ENCODE data around the gene DOCK9. TPM values are rescaled to one million over a fixed set of nuclear protein-coding genes. Genes with fewer than 3 reads are reported as not detected.

The DOCK9 gene
- total RNA-seq, 1 donor from 2014 or later: 56.3 TPM

DNA sequence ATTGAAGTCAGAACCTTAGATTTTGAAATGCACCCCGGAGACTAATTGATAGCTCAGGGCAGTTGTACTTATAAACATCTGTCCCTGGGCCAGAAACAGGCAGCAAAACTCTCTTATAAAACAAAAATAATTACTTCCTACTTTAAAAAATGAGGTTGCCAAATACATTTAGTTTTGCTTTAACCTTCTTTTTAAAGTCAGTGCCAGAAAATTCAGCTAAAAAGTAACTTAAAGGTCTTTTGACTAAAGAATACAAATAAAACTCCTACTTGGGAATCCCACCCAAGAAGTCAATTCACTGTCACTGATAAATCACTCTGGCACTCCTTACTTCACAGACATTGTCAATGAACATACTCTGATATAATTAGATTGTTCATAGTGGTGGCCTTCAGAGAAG is 60.7 kb downstream of the DOCK9 start:
- Histone ChIP-seq H4K20me1 (ENCODE audit: insufficient read depth, low read length) (no peaks in the 10 kb centered on the region), H3K36me3 (ENCODE audit: insufficient read depth, low read length) (no peaks in the 10 kb centered on the region), H3K79me2 (ENCODE audit: insufficient read depth, low read length) (no peaks in the 10 kb centered on the region), H3K9ac (ENCODE audit: low read length) (no peak overlapping the region), H3K27ac (ENCODE audit: low read depth, low read length) (no peak overlapping the region), H3K27me3 (ENCODE audit: insufficient read depth, low read length) (no peaks in the 10 kb centered on the region), H2AFZ (ENCODE audit: low read depth, low read length) (no peak overlapping the region), H3K4me2 (ENCODE audit: low read length) (no peak overlapping the region), H3K9me3 (ENCODE audit: insufficient read depth, low read depth, low read length) (no peaks in the 10 kb centered on the region), H3K4me1 (ENCODE audit: insufficient read depth, low read length) (no peaks in the 10 kb centered on the region), H3K4me3 (ENCODE audit: insufficient read depth, low read depth, low read length) (no peak overlapping the region)
- TF ChIP-seq EZH2 (IDR thresholded peaks at IDR 0.05; ENCODE audit: insufficient read depth, low read length): no peak
- TF ChIP-seq, protein P1, sequence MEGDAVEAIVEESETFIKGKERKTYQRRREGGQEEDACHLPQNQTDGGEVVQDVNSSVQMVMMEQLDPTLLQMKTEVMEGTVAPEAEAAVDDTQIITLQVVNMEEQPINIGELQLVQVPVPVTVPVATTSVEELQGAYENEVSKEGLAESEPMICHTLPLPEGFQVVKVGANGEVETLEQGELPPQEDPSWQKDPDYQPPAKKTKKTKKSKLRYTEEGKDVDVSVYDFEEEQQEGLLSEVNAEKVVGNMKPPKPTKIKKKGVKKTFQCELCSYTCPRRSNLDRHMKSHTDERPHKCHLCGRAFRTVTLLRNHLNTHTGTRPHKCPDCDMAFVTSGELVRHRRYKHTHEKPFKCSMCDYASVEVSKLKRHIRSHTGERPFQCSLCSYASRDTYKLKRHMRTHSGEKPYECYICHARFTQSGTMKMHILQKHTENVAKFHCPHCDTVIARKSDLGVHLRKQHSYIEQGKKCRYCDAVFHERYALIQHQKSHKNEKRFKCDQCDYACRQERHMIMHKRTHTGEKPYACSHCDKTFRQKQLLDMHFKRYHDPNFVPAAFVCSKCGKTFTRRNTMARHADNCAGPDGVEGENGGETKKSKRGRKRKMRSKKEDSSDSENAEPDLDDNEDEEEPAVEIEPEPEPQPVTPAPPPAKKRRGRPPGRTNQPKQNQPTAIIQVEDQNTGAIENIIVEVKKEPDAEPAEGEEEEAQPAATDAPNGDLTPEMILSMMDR (IDR thresholded peaks at IDR 0.05; ENCODE audit: insufficient read depth, low read depth, low read length): no peak
- Mint-ChIP-seq H3K27me3 (ENCODE audit: low read depth, unreplicated experiment) (no peaks in the 10 kb centered on the region), H3K4me1 (ENCODE audit: low read depth, unreplicated experiment) (peaks cover 6% of the 10 kb centered on the region), H3K4me3 (ENCODE audit: unreplicated experiment) (no peak overlapping the region), H3K36me3 (ENCODE audit: low read depth, unreplicated experiment) (peaks cover 22% of the 10 kb centered on the region), H3K9me3 (ENCODE audit: unreplicated experiment) (no peaks in the 10 kb centered on the region), H3K27ac (ENCODE audit: unreplicated experiment) (no peak overlapping the region)
- FAIRE-seq (no peak), DNase-seq (ENCODE audit: low read depth) (no peak)

DNA sequence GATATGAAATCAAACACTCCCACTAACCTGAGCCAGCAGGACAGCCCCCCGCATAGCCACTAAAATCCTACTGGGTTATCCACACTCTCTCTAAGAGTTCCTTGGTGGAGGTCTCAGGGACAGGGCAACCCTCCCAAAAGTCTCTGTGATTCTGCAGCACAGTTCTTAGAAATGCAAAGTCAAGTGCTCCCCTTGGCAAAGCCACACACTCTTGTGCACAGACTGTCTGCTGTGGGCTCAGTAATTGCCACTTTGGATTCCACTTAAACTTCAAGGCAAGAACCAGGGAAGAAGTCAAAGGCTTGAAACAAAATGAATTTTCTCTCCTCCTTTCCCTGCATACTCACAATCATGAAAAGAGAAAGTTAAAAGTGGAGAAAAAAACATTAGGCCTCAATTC is 61.5 kb downstream of the DOCK9 start:
- H3K27me3 ChIP-seq (ENCODE audit: insufficient read depth, low read length): no peaks in the 10 kb centered on the region
- H4K20me1 ChIP-seq (ENCODE audit: insufficient read depth, low read length): no peaks in the 10 kb centered on the region
- Mint-ChIP-seq H3K4me3 (ENCODE audit: unreplicated experiment) (no peak overlapping the region), H3K4me1 (ENCODE audit: low read depth, unreplicated experiment) (peaks cover 6% of the 10 kb centered on the region), H3K36me3 (ENCODE audit: low read depth, unreplicated experiment) (peaks cover 15% of the 10 kb centered on the region), H3K9me3 (ENCODE audit: unreplicated experiment) (no peaks in the 10 kb centered on the region), H3K27ac (ENCODE audit: unreplicated experiment) (no peak overlapping the region), H3K27me3 (ENCODE audit: low read depth, unreplicated experiment) (no peaks in the 10 kb centered on the region)
- FAIRE-seq (no peak), DNase-seq (ENCODE audit: low read depth) (no peak)
- H3K4me1 ChIP-seq (ENCODE audit: insufficient read depth, low read length): no peaks in the 10 kb centered on the region
- H3K9ac ChIP-seq (ENCODE audit: low read length): no peak overlapping the region
- H3K4me2 ChIP-seq (ENCODE audit: low read length): no peak overlapping the region
- TF ChIP-seq, protein P1 (IDR thresholded peaks at IDR 0.05; ENCODE audit: insufficient read depth, low read depth, low read length): no peak
- no peak for TF ChIP-seq EZH2 (IDR thresholded peaks at IDR 0.05; ENCODE audit: insufficient read depth, low read length)
- H3K79me2 ChIP-seq (ENCODE audit: insufficient read depth, low read length): no peaks in the 10 kb centered on the region
- no peaks in the 10 kb centered on the region for H3K36me3 ChIP-seq (ENCODE audit: insufficient read depth, low read length)
- no peak overlapping the region for H3K27ac ChIP-seq (ENCODE audit: low read depth, low read length)
- H3K4me3 ChIP-seq (ENCODE audit: insufficient read depth, low read depth, low read length): no peak overlapping the region
- H3K9me3 ChIP-seq (ENCODE audit: insufficient read depth, low read depth, low read length): no peaks in the 10 kb centered on the region
- no peak overlapping the region for H2AFZ ChIP-seq (ENCODE audit: low read depth, low read length)

DNA sequence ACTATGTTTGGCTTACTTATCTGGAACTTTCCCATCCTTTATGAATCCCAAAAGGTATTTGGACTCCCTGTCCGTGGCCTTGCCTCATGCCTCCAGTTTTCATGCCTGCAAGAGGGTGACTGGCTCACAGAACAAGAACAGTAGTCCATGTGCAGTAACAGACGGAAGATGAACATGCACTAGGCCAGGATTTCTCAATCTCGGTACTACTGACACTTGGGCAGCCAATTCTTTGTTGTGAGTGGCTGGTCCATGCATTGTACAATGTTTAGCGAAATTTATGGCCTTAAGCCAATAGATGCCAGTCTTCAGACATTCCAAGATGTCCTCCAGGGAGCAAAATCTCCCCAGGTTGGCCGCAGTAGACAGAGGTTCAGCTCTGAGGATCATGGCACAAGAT is 61.9 kb downstream of the DOCK9 start:
- H3K4me1 Mint-ChIP-seq (ENCODE audit: low read depth, unreplicated experiment): peaks cover 8% of the 10 kb centered on the region
- peaks cover 12% of the 10 kb centered on the region for H3K36me3 Mint-ChIP-seq (ENCODE audit: low read depth, unreplicated experiment)
- FAIRE-seq: no peak

More for the DNA sequence above, 61.9 kb downstream of the DOCK9 start:
- Histone ChIP-seq H3K9me3 (ENCODE audit: insufficient read depth, low read depth, low read length) (no peaks in the 10 kb centered on the region), H2AFZ (ENCODE audit: low read depth, low read length) (no peak overlapping the region), H3K36me3 (ENCODE audit: insufficient read depth, low read length) (no peaks in the 10 kb centered on the region), H3K79me2 (ENCODE audit: insufficient read depth, low read length) (no peaks in the 10 kb centered on the region), H3K4me3 (ENCODE audit: insufficient read depth, low read depth, low read length) (no peak overlapping the region), H3K4me1 (ENCODE audit: insufficient read depth, low read length) (no peaks in the 10 kb centered on the region), H4K20me1 (ENCODE audit: insufficient read depth, low read length) (no peaks in the 10 kb centered on the region), H3K9ac (ENCODE audit: low read length) (no peak overlapping the region), H3K27me3 (ENCODE audit: insufficient read depth, low read length) (no peaks in the 10 kb centered on the region), H3K27ac (ENCODE audit: low read depth, low read length) (no peak overlapping the region), H3K4me2 (ENCODE audit: low read length) (no peak overlapping the region)
- no peaks in the 10 kb centered on the region for H3K27me3 Mint-ChIP-seq (ENCODE audit: low read depth, unreplicated experiment)
- no peaks in the 10 kb centered on the region for H3K9me3 Mint-ChIP-seq (ENCODE audit: unreplicated experiment)
- H3K27ac Mint-ChIP-seq (ENCODE audit: unreplicated experiment): no peak overlapping the region
- no peak for DNase-seq (ENCODE audit: low read depth)
- no peak overlapping the region for H3K4me3 Mint-ChIP-seq (ENCODE audit: unreplicated experiment)
- TF ChIP-seq, protein P1 (IDR thresholded peaks at IDR 0.05; ENCODE audit: insufficient read depth, low read depth, low read length): no peak
- TF ChIP-seq EZH2 (IDR thresholded peaks at IDR 0.05; ENCODE audit: insufficient read depth, low read length): no peak
